Activated CD4-positive, alpha-beta T cell treated with anti-CD3 and anti-CD28 coated beads, Interleukin-2, amount 50 U/mL, for 24 hours (primary cell): ENCODE measurements around the gene FRMD6.

Source experiments
- DNase-seq, 2 donors: peaks; one replicate each; pipeline ENCODE4 v3.0.0-alpha.2; 2020; ENCODE audit warnings: low read depth in 1 of 2, low spot score in 1 of 2

FRMD6 gene

DNA sequence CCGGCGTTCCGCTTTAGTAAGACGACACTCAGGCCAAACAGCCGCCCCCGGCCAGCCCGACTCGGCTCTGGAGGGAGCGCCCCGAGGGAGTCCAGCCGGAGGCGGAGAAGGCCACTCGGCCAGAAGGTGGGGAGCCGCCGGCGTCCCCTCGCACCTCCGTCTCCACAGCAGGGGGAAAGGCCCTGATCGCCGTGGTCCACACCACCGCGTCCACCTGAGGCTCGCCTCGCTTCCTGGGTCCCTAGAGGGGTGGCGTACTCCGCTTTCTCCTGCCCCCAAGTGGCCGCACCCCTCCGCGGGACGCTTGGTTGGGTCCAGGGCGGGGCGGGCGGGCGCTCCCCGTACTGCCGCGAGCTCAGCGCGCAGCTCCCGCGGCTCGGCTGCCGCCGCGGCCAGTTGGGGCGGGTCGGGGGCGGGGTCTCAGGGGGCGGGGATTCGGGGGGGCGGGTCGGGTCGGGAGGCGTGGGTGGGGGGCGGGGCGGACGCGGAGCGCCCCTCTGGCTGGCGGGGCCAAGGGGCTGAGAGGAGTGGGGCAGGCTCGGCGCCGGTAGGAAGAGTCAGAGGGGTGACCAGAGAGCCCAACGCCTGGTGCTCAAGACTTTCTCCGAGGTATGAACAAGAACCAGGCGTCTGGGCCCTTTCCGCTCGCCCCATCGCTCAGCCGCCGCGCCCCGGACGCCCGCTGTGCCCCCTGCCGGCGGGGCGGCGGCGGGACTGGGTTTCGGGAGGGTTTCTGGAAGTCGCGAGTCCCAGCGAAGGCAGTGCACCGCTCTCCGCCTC lies at the start of gene FRMD6:
TSS of gene FRMD6 (plus strand) at position 523 of the 780 bp plus-strand sequence. CDS start 37,927 bp downstream, outside the sequence.
- DNase-seq = peak; percentile 56 to 63

GRCh38 chr14:51602310-51602709 lies 49.4 kb upstream of the FRMD6 start:
- DNase-seq = no peak

DNA sequence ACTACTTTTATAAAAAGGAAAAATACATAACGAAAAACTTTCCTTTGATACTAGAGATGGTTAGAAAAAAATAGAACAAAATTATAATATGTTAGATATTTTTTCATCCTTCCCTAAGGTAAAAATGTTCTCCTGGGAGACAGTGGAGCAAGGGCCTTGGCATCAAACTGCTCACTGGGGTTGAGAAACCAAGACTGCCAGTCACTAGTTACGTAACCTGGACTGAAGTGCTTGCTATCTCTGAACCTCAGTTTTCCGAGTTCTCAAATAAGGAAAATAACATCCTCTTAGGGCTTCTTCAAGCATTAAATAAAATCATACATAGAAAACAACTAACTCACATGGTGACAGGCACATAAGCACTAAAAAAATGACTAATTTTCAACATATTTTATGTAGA lies 48.2 kb upstream of the FRMD6 start:
- no peak for DNase-seq

DNA sequence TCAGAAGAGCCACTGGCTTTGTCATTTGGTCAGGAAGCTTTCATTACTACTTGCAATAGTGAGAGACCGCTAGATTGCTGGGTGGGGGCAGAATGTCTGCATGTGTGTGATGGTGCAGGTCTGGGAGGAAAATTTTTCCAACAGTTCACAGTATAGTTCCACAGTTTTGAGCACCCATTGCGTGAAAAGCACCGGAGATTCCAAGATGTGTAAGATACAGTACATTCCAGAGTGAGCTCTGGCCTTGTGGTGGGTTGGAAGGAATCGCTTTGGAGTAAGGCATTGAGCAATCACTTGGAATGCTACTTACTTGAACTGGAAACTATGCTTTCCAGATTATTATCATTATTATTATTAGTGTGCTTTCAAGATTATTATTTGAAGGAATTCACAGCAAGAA lies 47.6 kb upstream of the FRMD6 start:
- no peak for DNase-seq

GRCh38 chr14:51605575-51605974 lies 46.1 kb upstream of the FRMD6 start:
- no peak for DNase-seq

- DNase-seq = no peak
Measured at GRCh38 chr14:51607711-51608110, 44.0 kb upstream of the FRMD6 start.

- no peak for DNase-seq
Measured at GRCh38 chr14:51609251-51609954, 42.3 kb upstream of the FRMD6 start.

DNA sequence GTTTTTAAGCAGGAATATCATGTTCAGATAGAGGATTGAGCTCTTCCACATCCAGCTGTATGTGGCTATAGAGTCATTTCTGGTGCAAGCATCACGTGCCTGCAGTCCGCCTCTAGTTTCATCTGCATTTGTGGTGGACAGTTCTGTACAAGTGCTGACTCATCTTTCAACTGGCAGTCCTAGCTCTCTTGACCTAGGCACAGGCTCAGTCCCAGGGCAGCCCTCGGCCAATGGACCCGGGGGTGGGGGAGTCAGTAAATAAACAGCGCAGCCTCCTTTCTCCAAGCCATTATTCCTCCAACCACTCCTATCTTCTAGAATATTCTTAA lies 41.8 kb upstream of the FRMD6 start:
- DNase-seq = no peak

GRCh38 chr14:51610771-51611170 lies 40.9 kb upstream of the FRMD6 start:
- DNase-seq = no peak

DNA sequence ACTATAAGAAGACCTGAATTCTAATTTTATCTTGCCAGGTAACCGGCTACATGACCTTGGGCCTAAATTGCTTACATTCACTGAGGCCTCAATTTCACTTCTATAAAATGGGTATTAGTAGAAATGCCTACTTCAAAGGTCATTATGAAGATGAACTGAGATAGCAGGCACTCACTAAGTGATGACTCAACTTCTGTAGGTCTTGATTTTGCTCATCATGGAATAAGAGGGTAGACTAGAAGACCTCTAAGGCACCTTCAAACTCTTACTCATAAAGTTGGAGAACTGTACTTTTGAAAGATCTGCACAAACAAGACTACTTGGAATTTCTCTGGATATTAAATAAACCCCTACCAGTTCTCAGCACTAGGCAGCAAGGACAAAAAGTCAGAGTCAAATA lies 39.3 kb upstream of the FRMD6 start:
- DNase-seq = no peak

GRCh38 chr14:51613416-51613815 lies 38.3 kb upstream of the FRMD6 start:
- no peak for DNase-seq

GRCh38 chr14:51614707-51615106 lies 37.0 kb upstream of the FRMD6 start:
- DNase-seq = no peak

- DNase-seq = no peak
Measured at GRCh38 chr14:51616256-51616655, 35.5 kb upstream of the FRMD6 start.

DNA sequence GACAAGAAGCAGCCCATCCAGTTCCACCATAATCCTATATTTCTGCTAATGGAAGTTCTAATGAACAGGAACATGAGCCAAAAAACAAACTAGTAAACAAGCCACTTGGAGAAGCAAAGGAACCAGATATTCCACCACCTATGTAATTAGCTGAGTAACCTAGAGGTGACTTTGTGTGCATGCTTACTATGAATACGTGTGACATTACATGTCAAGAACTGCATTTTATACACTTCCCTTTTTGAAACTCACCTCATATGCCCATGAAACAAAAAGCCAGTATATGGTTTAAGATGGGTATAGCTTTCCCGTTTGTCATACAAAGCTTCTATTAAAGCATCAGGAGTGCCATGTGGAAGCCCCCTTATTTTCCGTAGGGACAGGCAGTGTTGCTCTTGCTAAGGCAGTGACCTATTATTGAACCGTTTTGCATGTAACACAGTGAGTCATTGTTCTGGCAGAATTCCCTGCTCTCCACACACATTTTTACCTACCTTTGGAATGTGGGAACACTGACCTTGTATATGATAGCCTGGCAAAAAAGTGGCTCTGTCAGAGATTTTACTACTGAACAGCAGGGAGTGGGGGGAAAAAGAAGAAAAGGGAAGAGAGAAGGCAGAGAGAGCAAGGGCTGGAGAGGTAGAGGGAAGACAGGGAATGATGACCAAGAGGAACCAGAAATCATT lies 34.8 kb upstream of the FRMD6 start:
- no peak for DNase-seq

- no peak for DNase-seq
Measured at GRCh38 chr14:51619561-51619960, 32.1 kb upstream of the FRMD6 start.

DNA sequence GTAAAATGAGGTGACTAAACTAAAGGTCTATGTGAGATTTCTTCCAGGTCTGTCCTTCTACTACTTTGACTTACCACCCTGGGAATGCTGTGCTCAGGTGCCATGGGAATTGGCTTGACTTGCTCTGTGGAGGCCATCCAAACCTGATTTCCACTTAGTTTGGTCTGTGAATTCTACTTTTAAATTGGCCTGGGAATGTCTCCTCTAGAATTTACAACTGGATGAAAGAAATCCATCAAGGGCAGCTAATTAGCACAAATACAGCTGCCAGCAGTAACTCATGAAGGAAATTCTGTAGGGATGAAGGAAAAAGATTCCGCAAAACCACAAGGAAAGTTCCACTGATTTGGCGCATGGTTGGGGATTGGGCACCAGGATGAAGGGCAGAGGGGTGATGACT lies 31.7 kb upstream of the FRMD6 start:
- DNase-seq = no peak

- no peak for DNase-seq
Measured at GRCh38 chr14:51621654-51622053, 30.1 kb upstream of the FRMD6 start.

DNA sequence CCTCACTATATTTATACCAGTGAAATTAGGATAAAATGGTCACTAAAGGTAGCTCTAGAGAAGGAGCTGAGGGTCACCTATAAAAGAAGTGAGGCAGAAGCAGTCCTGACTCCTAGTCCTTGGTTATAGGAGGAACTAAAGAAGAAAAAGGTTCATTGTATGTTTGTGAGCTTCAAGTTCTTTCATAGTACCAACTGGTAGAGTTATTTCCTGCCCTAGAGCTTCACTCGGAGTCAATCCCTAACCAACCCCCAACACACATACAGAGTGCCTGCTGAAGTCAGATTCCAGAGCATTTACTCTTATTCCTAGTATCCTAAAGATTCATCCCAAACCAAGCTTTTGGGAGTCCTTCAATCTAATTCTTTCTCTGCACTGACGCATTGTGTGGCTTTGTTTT lies 29.3 kb upstream of the FRMD6 start:
- no peak for DNase-seq

- no peak for DNase-seq
Measured at GRCh38 chr14:51624955-51625569, 26.6 kb upstream of the FRMD6 start.

DNA sequence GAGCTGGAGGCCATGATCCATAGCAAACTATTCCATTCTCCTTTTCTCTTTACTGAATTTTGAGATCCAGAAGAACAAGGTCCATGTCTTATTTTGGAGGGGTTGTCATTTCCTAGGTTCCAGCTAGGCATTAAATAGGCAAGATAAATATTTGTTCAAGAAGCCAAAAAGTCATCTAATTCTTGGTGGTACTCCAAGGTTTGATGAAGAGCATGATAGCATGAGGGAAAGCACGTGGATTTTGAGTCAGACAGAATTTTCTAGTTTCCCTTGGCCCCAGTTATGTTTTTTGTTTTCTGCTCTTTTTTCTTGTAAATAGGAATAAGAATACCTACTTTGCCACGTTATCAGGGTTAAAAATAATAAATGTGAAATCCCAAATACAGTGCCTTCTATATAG lies 25.5 kb upstream of the FRMD6 start:
- DNase-seq = no peak

DNA sequence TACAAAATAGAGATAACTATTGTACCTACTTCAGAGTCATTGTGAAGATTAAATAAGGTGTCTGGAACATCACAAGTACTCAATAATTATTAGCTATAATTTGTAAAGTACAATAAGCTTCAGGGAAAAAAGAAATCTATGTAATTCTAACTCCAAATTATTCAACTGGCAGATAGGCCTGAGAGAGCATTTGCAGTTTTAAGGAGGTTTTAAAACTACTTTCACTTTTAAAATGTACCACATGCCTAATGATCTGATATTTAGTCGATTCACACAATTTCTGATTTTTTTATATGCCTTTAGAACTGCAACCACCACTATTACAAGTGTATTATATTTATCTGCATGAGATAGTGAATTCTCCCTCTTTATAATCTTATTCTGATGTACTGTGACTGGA lies 24.9 kb upstream of the FRMD6 start:
- DNase-seq = no peak

DNA sequence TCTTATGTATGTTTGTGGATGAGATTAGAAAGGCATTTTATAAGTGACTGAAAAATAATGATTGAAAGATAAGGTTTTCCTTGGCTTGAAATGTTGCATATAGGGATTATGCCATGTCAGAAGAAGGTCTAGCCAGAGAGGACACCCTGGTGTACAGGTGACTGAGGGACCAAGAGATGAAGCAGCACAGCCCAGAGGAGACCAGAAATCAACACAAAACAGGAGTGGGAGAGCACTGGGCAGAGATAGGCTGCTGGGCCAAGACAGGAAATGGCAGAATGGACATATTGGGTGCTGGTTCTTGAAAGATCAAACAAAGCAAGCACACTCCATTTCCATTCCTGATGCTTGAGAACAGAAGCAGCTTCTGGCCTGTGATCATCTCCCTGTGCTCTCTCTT lies 24.4 kb upstream of the FRMD6 start:
- no peak for DNase-seq
